Suppressor macrophage treated with lipopolysaccharide for 1 hour (primary cell): Measurements from ENCODE around the gene COTL1.
"Not testable (repeated sequence)": the region's sequence is repeated elsewhere in the genome, so short reads cannot be mapped to it uniquely, and the experiment has no call there.

Experiments
- DNase-seq, 3 donors: peaks; one replicate each; pipeline ENCODE4 v3.0.0-alpha.2; 2020 to 2022

The COTL1 gene

GRCh38 chr16:84641643-84642358 lies 23.9 kb upstream of the COTL1 start:
- DNase-seq, result no peak

- no peak for DNase-seq
Measured at GRCh38 chr16:84640145-84640544, 22.3 kb upstream of the COTL1 start.

GRCh38 chr16:84638231-84638806 lies 20.4 kb upstream of the COTL1 start:
- DNase-seq, result no peak

GRCh38 chr16:84637709-84638108 lies 19.8 kb upstream of the COTL1 start:
- DNase-seq, result peak in 1 of 3 donors; percentile 27

GRCh38 chr16:84635702-84636101 lies 17.8 kb upstream of the COTL1 start:
- DNase-seq, result no peak

- DNase-seq, result no peak
Measured at GRCh38 chr16:84633622-84634021, 15.7 kb upstream of the COTL1 start.

GRCh38 chr16:84632862-84633261 lies 15.0 kb upstream of the COTL1 start:
- not testable (repeated sequence) for DNase-seq

GRCh38 chr16:84631886-84632285 lies 14.0 kb upstream of the COTL1 start:
- peak in 2 of 3 donors; percentile 30 to 55 for DNase-seq

GRCh38 chr16:84631153-84631466 lies 13.2 kb upstream of the COTL1 start:
- no peak for DNase-seq

GRCh38 chr16:84630446-84631152 lies 12.7 kb upstream of the COTL1 start:
- no peak for DNase-seq

GRCh38 chr16:84630009-84630408 lies 12.1 kb upstream of the COTL1 start:
- DNase-seq, result no peak

GRCh38 chr16:84629580-84629979 lies 11.7 kb upstream of the COTL1 start:
- DNase-seq, result no peak

GRCh38 chr16:84628226-84628731 lies 10.4 kb upstream of the COTL1 start:
- no peak for DNase-seq

GRCh38 chr16:84625556-84625955 lies 7.7 kb upstream of the COTL1 start:
- no peak for DNase-seq

- DNase-seq, result not testable (repeated sequence)
Measured at GRCh38 chr16:84620913-84621312, 3.0 kb upstream of the COTL1 start.

- DNase-seq, result peak; percentile 66 to 77 (median 73)
Measured at GRCh38 chr16:84618581-84619460, 943 bp upstream of the COTL1 start.

GRCh38 chr16:84617041-84617790 lies 662 bp downstream of the COTL1 start:
- peak; percentile 43 to 76 (median 57) for DNase-seq

- peak; percentile 37 to 46 (median 44) for DNase-seq
Measured at GRCh38 chr16:84616515-84616914, 1.4 kb downstream of the COTL1 start.

GRCh38 chr16:84614968-84615813 lies 2.7 kb downstream of the COTL1 start:
- peak in 1 of 3 donors; percentile 25 for DNase-seq

GRCh38 chr16:84614623-84614967 lies 3.3 kb downstream of the COTL1 start:
- DNase-seq, result no peak

- peak; percentile 89 to 90 (median 89) for DNase-seq
Measured at GRCh38 chr16:84614073-84614459, 3.8 kb downstream of the COTL1 start.
